NCI-H187 (cell line): Measurements from ENCODE around the gene DGCR2.
"Not testable (repeated sequence)": the region's sequence is repeated elsewhere in the genome, so short reads cannot be mapped to it uniquely, and the experiment has no call there.

ENCODE experiments used
- DNase-seq, 2 experiments: peaks; one replicate each; lab custom pipeline; 2025; lab: John Stamatoyannopoulos, UW

DGCR2 gene

GRCh38 chr22:19109198-19110063 lies 12.8 kb downstream of the DGCR2 start:
- DNase-seq, result no peak

GRCh38 chr22:19108807-19109197 lies 13.4 kb downstream of the DGCR2 start:
- DNase-seq, result no peak

- no peak for DNase-seq
Measured at GRCh38 chr22:19107730-19108074, 14.5 kb downstream of the DGCR2 start.

GRCh38 chr22:19106886-19107729 lies 15.1 kb downstream of the DGCR2 start:
- no peak for DNase-seq

- DNase-seq, result no peak
Measured at GRCh38 chr22:19105867-19106802, 16.1 kb downstream of the DGCR2 start.

- DNase-seq, result no peak
Measured at GRCh38 chr22:19105456-19105855, 16.8 kb downstream of the DGCR2 start.

GRCh38 chr22:19103880-19104821 lies 18.1 kb downstream of the DGCR2 start:
- DNase-seq, result no peak

- DNase-seq, result no peak
Measured at GRCh38 chr22:19098157-19098556, 24.1 kb downstream of the DGCR2 start.

GRCh38 chr22:19097518-19097917 lies 24.7 kb downstream of the DGCR2 start:
- DNase-seq, result no peak

- no peak for DNase-seq
Measured at GRCh38 chr22:19096555-19096954, 25.7 kb downstream of the DGCR2 start.

GRCh38 chr22:19094393-19094997 lies 27.7 kb downstream of the DGCR2 start:
- DNase-seq, result no peak

GRCh38 chr22:19092725-19093124 lies 29.5 kb downstream of the DGCR2 start:
- no peak for DNase-seq

- DNase-seq, result no peak
Measured at GRCh38 chr22:19090586-19091127, 31.6 kb downstream of the DGCR2 start.

GRCh38 chr22:19090183-19090582 lies 32.0 kb downstream of the DGCR2 start:
- no peak for DNase-seq

GRCh38 chr22:19088866-19089595 lies 33.2 kb downstream of the DGCR2 start:
- DNase-seq, result no peak

- DNase-seq, result no peak
Measured at GRCh38 chr22:19086896-19087295, 35.3 kb downstream of the DGCR2 start.

- DNase-seq, result no peak
Measured at GRCh38 chr22:19086417-19086816, 35.8 kb downstream of the DGCR2 start.

GRCh38 chr22:19085233-19085718 lies 36.9 kb downstream of the DGCR2 start:
- DNase-seq, result no peak

GRCh38 chr22:19084586-19084985 lies 37.6 kb downstream of the DGCR2 start:
- not testable (repeated sequence) for DNase-seq
